ENCODE data around the gene MC3R. TPM values are rescaled to one million over a fixed set of nuclear protein-coding genes. Genes with fewer than 3 reads are reported as not detected.
A peak's percentile ranks its signal among the peaks of the same experiment; 100 is the strongest.

MC3R gene
- total RNA-seq, 1 experiment from 2014 or later = not detected

GRCh38 chr20:56244259-56244658 lies 4.3 kb upstream of the MC3R start:
- Histone ChIP-seq H2AFZ (ENCODE audit: low read length) (no peak overlapping the region), H3K4me2 (ENCODE audit: low read length) (no peak overlapping the region), H3K27me3 (ENCODE audit: low read length) (peaks cover 12% of the 10 kb centered on the region), H3K79me2 (ENCODE audit: low read length) (no peaks in the 10 kb centered on the region), H3K4me3 (ENCODE audit: low read length) (no peak overlapping the region), H3K27ac (ENCODE audit: low read length) (no peak overlapping the region), H3K9ac (ENCODE audit: low read length) (no peak overlapping the region), H3K4me1 (ENCODE audit: insufficient read depth, low read length) (no peaks in the 10 kb centered on the region), H3F3A (ENCODE audit: low read length, unreplicated experiment) (no peaks in the 10 kb centered on the region), H3K36me3 (ENCODE audit: low read depth, low read length) (no peaks in the 10 kb centered on the region), H3K9me3 (ENCODE audit: low read length) (no peaks in the 10 kb centered on the region), H3K9me2 (replicated peaks; ENCODE audit: low read length) (no peaks in the 10 kb centered on the region), H4K20me1 (ENCODE audit: low read length) (no peaks in the 10 kb centered on the region)
- no peak for TF ChIP-seq EZH2 (IDR thresholded peaks at IDR 0.05; ENCODE audit: low read length, unreplicated experiment)
- no peak for TF ChIP-seq CTCF (conservative IDR thresholded peaks at IDR 0.05; ENCODE audit: low read depth, low read length)
- no peak for TF ChIP-seq EZH2phosphoT487 (IDR thresholded peaks at IDR 0.05; ENCODE audit: borderline replicate concordance, low read length)
- POLR2A ChIA-PET (ENCODE audit: unreplicated experiment) = no interaction called here
- intact Hi-C loops (cut with micrococcal nuclease) = no loop called here
- no peak for DNase-seq
- CTCF ChIA-PET = no interaction called here
- BruUV-seq (replicated peaks) = no TSS peak
- ATAC-seq = no peak

GRCh38 chr20:56245761-56246160 lies 2.8 kb upstream of the MC3R start:
- no peaks in the 10 kb centered on the region for H3K36me3 ChIP-seq (ENCODE audit: low read depth, low read length)
- peak; percentile 38 for DNase-seq
- no peak overlapping the region for H3K4me3 ChIP-seq (ENCODE audit: low read length)

More at GRCh38 chr20:56245761-56246160, 2.8 kb upstream of the MC3R start:
- Histone ChIP-seq H4K20me1 (ENCODE audit: low read length) (no peaks in the 10 kb centered on the region), H3K27ac (ENCODE audit: low read length) (no peak overlapping the region), H3K4me2 (ENCODE audit: low read length) (no peak overlapping the region), H3K79me2 (ENCODE audit: low read length) (no peaks in the 10 kb centered on the region), H3K9me3 (ENCODE audit: low read length) (no peaks in the 10 kb centered on the region), H2AFZ (ENCODE audit: low read length) (no peak overlapping the region), H3K27me3 (ENCODE audit: low read length) (peaks cover 17% of the 10 kb centered on the region), H3F3A (ENCODE audit: low read length, unreplicated experiment) (no peaks in the 10 kb centered on the region), H3K9ac (ENCODE audit: low read length) (no peak overlapping the region), H3K4me1 (ENCODE audit: insufficient read depth, low read length) (no peaks in the 10 kb centered on the region), H3K9me2 (replicated peaks; ENCODE audit: low read length) (no peaks in the 10 kb centered on the region)
- intact Hi-C loops (cut with micrococcal nuclease) = no loop called here
- BruUV-seq (replicated peaks) = no TSS peak
- no peak for ATAC-seq
- TF ChIP-seq EZH2phosphoT487 (IDR thresholded peaks at IDR 0.05; ENCODE audit: borderline replicate concordance, low read length) = no peak
- TF ChIP-seq EZH2 (IDR thresholded peaks at IDR 0.05; ENCODE audit: low read length, unreplicated experiment) = no peak
- TF ChIP-seq CTCF (conservative IDR thresholded peaks at IDR 0.05; ENCODE audit: low read depth, low read length) = no peak
- CTCF ChIA-PET = no interaction called here
- POLR2A ChIA-PET (ENCODE audit: unreplicated experiment) = no interaction called here

Data from PC-3 (cell line).